ENCODE data around the gene PFDN4.
"Not testable (repeated sequence)": the region's sequence is repeated elsewhere in the genome, so short reads cannot be mapped to it uniquely, and the experiment has no call there.

The PFDN4 gene

DNA sequence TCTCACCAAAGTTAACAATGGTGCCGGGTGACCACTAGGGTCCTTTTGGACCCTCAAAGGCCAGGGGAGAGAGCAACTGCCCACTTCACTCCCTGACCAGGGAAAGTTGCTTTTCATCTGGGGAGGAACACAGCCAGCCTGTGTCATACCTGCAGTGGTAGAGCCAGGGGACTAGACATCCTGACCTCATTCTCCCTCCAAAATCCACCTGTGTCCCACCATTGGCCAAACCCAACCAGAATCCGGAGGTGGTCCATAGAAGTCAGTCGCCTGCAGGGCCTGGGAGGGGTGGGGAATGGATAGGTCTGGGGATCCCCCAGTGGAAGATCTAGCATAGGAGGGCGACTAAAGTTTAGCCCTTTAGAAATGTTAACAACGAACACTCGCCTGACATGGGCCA is 12.8 kb downstream of the PFDN4 start:
- TF ChIP-seq, protein P1, sequence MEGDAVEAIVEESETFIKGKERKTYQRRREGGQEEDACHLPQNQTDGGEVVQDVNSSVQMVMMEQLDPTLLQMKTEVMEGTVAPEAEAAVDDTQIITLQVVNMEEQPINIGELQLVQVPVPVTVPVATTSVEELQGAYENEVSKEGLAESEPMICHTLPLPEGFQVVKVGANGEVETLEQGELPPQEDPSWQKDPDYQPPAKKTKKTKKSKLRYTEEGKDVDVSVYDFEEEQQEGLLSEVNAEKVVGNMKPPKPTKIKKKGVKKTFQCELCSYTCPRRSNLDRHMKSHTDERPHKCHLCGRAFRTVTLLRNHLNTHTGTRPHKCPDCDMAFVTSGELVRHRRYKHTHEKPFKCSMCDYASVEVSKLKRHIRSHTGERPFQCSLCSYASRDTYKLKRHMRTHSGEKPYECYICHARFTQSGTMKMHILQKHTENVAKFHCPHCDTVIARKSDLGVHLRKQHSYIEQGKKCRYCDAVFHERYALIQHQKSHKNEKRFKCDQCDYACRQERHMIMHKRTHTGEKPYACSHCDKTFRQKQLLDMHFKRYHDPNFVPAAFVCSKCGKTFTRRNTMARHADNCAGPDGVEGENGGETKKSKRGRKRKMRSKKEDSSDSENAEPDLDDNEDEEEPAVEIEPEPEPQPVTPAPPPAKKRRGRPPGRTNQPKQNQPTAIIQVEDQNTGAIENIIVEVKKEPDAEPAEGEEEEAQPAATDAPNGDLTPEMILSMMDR (IDR thresholded peaks at IDR 0.05; ENCODE audit: low read depth, low read length), result no peak
- no peak overlapping the region for H3K4me3 ChIP-seq (ENCODE audit: low read depth, low read length)

DNA sequence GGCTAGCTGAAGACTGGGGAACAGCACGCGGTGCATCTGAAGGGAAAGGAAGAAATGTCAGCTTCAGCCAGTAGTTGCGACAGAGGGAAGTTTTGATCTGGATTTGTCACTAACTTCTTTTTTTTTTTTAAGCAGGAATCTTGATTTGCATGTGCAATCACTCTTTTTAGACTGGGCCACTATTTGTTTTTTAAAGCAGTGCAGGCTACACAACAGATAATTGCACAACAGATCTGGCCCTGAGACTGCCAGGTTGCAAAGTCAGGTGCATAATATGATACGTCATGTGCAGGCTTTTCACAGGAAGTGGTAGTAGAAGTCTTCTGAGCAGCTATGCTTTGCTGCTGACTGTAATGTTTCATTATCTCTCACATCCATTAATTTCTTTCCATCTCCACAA is 13.5 kb downstream of the PFDN4 start:
- no peak overlapping the region for H3K4me3 ChIP-seq (ENCODE audit: low read depth, low read length)
- TF ChIP-seq, protein P1 (IDR thresholded peaks at IDR 0.05; ENCODE audit: low read depth, low read length), result no peak

DNA sequence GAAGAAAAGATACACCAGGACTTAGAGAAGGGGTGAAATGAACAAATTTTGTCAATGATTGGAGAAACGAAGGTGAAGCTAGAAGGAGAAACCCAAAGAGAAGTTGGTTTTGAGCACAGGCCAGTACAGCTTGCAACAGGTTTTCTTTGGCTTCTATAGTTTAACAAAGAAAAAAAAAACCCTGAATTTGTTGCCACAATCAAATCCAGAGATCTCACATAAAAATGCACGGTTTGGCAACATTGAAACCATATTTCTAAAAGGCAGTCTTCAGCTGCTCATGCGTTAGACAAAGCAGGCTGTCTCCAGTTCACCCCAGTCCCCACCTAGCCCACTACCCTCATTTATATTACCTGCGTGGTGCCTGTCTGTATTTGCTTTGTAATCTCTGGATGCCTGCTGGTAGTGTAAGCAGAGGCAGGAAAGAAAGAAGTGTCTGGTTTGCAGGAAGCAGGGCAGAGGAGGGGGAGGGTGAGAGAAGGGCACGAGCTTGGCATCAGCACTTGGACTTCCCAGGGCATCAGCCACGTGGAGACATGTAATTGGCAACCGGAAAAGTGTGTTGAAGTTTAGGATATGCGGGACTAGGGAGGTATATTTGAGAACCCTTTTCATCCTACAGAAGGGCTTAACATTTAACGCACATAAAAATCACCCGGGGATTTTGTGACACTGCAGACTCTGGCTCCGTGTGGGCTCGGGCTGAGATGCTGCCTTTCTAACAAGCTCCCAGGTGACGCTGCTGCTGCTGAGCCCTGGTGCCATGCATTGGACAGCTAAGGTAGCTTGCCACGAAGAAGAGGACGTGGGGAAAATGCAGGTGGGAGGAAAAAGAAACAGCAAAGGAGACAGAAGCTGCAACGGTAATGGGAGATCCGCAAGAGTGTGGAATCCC is 14.4 kb downstream of the PFDN4 start:
- H3K4me3 ChIP-seq (ENCODE audit: low read depth, low read length), result no peak overlapping the region
- TF ChIP-seq, protein P1 (IDR thresholded peaks at IDR 0.05; ENCODE audit: low read depth, low read length), result no peak

DNA sequence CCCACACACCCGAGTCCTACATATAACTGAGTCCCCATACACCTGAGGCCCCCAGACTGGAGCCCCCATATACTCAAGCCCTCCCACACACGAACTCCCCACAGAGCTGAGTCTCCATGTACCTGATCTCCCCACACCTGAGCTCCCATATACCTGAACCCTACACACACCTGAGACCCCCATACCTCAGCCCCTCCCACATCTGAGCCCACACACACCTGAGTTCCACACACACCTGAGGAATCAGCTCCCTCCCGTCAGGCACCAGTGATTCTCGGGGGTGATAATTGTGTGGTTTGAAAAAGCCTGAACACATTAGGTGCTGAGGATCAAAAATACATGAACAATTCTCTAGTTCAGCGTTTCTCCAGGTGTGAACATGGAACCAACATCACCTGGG is 15.4 kb downstream of the PFDN4 start:
- no peak overlapping the region for H3K4me3 ChIP-seq (ENCODE audit: low read depth, low read length)
- TF ChIP-seq, protein P1 (IDR thresholded peaks at IDR 0.05; ENCODE audit: low read depth, low read length), result no peak

DNA sequence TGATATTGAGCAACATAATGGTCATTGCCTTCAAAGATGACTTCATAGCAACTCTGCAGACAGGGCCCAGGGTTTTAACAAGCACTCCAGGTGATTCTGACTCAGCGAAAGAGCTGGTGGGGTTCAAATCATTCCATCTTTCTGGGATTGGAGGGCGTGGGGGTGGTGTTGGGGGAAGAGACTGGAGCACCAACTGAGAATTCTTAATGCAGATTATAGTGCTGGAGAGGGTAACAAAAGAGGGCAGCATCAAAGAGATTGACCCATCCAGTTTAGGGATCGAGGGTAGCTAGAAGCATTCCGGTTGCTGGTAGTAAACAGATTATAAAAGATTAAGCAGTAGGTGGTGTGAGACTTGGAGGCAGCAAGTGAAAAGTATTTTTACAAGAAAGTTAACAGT is 15.9 kb downstream of the PFDN4 start:
- TF ChIP-seq, protein P1 (IDR thresholded peaks at IDR 0.05; ENCODE audit: low read depth, low read length), result no peak
- no peak overlapping the region for H3K4me3 ChIP-seq (ENCODE audit: low read depth, low read length)

DNA sequence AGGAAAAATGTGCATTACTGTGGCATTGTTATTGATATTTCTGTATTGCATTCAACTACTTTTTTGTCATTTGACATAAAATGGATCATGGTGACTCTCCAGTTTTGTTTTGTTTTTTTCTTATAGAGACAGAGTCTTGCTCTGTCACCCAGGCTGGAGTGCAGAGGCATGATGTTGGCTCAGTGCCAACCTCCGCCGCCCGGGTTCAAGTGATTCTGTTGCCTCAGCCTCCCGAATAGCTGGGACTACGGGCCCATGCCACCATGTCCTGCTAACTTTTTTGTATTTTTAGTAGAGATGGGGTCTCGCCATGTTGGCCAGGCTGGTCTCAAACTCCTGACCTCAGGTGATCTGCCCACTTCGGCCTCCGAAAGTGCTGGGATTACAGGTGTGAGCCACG is 16.8 kb downstream of the PFDN4 start:
- not testable (repeated sequence) for H3K4me3 ChIP-seq (ENCODE audit: low read depth, low read length)

DNA sequence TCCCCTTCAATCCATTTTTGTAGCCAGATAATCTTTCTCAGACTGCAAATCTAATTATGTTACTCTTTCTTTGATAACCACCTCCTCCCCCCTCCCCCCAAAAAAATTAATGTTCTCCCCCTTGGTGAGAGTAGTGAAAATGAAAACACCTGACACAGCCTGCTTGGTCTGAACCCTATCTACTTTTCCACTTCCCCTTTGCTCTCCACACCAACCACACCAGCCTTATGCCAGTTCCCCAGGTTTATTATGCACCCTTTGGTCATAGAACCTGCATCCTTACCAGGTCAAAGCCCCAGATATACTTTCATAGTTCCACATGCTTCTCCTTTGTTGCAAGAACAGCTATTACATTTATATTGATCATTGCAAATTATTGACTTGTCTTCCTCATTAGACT is 19.4 kb downstream of the PFDN4 start:
- no peak overlapping the region for H3K4me3 ChIP-seq (ENCODE audit: low read depth, low read length)
- TF ChIP-seq, protein P1 (IDR thresholded peaks at IDR 0.05; ENCODE audit: low read depth, low read length), result no peak

DNA sequence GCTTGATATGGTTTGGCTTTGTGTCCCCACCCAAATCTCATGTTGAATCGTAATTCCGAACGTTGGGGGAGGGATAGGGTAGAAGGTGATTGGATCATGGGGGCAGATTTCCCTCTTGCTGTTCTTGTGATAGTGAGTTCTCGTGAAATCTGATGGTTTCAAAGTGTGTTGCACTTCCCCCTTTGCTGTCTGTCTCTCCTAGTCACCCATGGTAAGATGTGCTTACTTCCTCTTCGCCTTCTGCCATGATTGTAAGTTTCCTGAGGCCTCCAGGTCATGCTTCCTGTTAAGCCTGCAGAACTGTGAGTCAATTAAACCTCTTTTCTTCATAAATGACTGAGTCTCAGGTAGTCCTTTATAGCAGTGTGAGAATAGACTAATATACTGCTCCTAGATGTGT is 19.9 kb downstream of the PFDN4 start:
- no peak overlapping the region for H3K4me3 ChIP-seq (ENCODE audit: low read depth, low read length)
- TF ChIP-seq, protein P1 (IDR thresholded peaks at IDR 0.05; ENCODE audit: low read depth, low read length), result no peak
